ENCODE data around the gene CD83.
A peak's percentile ranks its signal among the peaks of the same experiment; 100 is the strongest.
"Not testable (repeated sequence)": the region's sequence is repeated elsewhere in the genome, so short reads cannot be mapped to it uniquely, and the experiment has no call there.

The CD83 gene

DNA sequence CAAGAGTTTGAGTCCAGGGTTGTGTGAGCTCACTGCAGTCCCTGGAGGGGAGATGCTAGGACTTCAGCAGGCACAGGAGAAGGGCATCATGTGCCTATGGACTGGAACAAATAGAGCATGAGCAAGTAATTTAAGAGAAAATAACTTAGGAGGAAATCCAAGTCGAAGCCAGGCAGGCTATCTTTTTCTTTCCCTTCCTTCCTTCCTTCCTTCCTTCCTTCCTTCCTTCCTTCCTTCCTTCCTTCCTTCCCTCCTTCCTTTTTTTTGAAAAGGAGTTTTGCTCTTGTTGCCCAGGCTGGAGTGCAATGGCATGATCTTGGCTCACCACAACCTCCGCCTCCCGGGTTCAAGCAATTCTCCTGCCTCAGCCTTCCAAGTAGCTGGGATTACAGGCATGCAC lies 33.7 kb downstream of the CD83 start:
- not testable (repeated sequence) for H3K4me3 ChIP-seq (ENCODE audit: low read length); DNase-seq (ENCODE audit: low read depth); H3K9ac ChIP-seq (ENCODE audit: low read length); H3K36me3 ChIP-seq (ENCODE audit: control insufficient read depth, insufficient read depth, low read length, severe bottlenecking); H3K9me3 ChIP-seq (ENCODE audit: control insufficient read depth, low read length)
- peaks cover 25% of the 10 kb centered on the region for H3K4me1 ChIP-seq (ENCODE audit: control insufficient read depth, insufficient read depth, low read length)
- H3K27me3 ChIP-seq (replicated peaks; ENCODE audit: control insufficient read depth, insufficient read depth, low read length) = peaks cover 20% of the 10 kb centered on the region

DNA sequence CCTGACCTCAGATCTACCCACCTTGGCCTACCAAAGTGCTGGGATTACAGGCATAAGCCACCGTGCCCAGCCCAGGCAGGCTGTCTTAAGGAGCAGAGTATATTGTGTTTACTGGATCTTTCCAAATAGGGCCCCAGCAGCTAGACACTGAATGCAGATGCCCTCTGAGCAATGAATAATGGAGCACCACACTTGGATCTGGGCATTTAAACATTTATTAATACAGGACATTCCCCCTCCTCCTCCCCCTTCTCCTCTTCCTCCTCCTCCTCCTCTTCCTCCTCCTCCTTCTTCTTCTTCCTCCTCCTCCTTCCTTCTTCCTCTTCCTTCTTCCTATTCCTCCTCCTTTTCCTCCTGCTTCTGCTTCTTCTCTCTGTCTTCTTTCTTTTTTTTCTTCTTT lies 34.2 kb downstream of the CD83 start:
- no peak overlapping the region for H3K9ac ChIP-seq (ENCODE audit: low read length)
- H3K27me3 ChIP-seq (replicated peaks; ENCODE audit: control insufficient read depth, insufficient read depth, low read length) = peaks cover 20% of the 10 kb centered on the region
- H3K36me3 ChIP-seq (ENCODE audit: control insufficient read depth, insufficient read depth, low read length, severe bottlenecking) = no peaks in the 10 kb centered on the region
- peaks cover 21% of the 10 kb centered on the region for H3K4me1 ChIP-seq (ENCODE audit: control insufficient read depth, insufficient read depth, low read length)
- no peak overlapping the region for H3K4me3 ChIP-seq (ENCODE audit: low read length)
- H3K9me3 ChIP-seq (ENCODE audit: control insufficient read depth, low read length) = no peaks in the 10 kb centered on the region
- no peak for DNase-seq (ENCODE audit: low read depth)

DNA sequence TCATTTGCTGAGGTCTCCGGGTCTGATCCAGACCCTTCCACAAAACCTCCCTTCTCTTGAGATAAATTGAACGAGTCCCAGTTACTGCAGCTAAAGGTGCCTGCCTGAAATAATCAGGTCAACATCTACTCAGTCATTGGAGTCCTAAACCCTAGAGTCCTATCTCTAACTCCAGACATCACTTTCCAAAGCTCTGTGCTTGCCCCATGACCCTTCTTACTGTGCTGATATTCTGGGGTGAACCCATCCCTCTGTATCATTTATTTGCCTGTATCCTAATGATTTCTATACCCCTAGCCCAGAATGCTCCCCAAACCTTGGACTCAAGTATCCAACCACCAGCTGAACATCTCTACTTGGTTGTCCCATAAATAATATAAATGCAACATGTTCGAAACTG lies 35.7 kb downstream of the CD83 start:
- no peaks in the 10 kb centered on the region for H3K9me3 ChIP-seq (ENCODE audit: control insufficient read depth, low read length)
- H3K4me3 ChIP-seq (ENCODE audit: low read length) = no peak overlapping the region
- H3K4me1 ChIP-seq (ENCODE audit: control insufficient read depth, insufficient read depth, low read length) = peaks cover 7% of the 10 kb centered on the region
- H3K36me3 ChIP-seq (ENCODE audit: control insufficient read depth, insufficient read depth, low read length, severe bottlenecking) = no peaks in the 10 kb centered on the region
- no peak overlapping the region for H3K9ac ChIP-seq (ENCODE audit: low read length)
- H3K27me3 ChIP-seq (replicated peaks; ENCODE audit: control insufficient read depth, insufficient read depth, low read length) = peaks cover 20% of the 10 kb centered on the region
- DNase-seq (ENCODE audit: low read depth) = no peak

DNA sequence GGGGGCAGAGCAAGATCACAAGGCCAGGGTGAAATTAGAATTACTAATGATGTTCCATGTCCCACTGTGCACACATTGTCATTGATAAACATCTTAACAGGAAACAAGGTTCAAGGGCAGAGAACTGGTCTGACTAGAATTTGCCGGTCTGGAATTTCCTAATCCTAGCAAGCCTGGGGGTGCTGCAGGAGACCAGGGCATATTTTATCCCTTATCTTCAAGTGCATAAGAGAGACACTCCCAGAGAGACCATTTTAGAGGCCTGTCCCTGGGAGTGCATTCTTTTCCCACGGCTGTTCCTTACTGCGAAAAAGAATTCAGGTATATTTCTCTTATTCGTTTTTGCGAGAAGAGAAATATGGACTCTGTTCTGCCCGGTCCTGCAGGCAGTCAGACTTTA lies 41.5 kb downstream of the CD83 start:
- H3K4me3 ChIP-seq (ENCODE audit: low read length) = no peak overlapping the region
- no peaks in the 10 kb centered on the region for H3K9me3 ChIP-seq (ENCODE audit: control insufficient read depth, low read length)
- no peak for DNase-seq (ENCODE audit: low read depth)
- H3K36me3 ChIP-seq (ENCODE audit: control insufficient read depth, insufficient read depth, low read length, severe bottlenecking) = no peaks in the 10 kb centered on the region
- H3K27me3 ChIP-seq (replicated peaks; ENCODE audit: control insufficient read depth, insufficient read depth, low read length) = peaks cover 21% of the 10 kb centered on the region
- no peaks in the 10 kb centered on the region for H3K4me1 ChIP-seq (ENCODE audit: control insufficient read depth, insufficient read depth, low read length)
- no peak overlapping the region for H3K9ac ChIP-seq (ENCODE audit: low read length)

GRCh38 chr6:14162826-14163225 lies 45.3 kb downstream of the CD83 start:
- H3K9ac ChIP-seq (ENCODE audit: low read length) = no peak overlapping the region
- H3K4me3 ChIP-seq (ENCODE audit: low read length) = no peak overlapping the region
- H3K9me3 ChIP-seq (ENCODE audit: control insufficient read depth, low read length) = no peaks in the 10 kb centered on the region
- DNase-seq (ENCODE audit: low read depth) = no peak
- H3K27me3 ChIP-seq (replicated peaks; ENCODE audit: control insufficient read depth, insufficient read depth, low read length) = peaks cover 30% of the 10 kb centered on the region
- H3K4me1 ChIP-seq (ENCODE audit: control insufficient read depth, insufficient read depth, low read length) = peaks cover 15% of the 10 kb centered on the region
- no peaks in the 10 kb centered on the region for H3K36me3 ChIP-seq (ENCODE audit: control insufficient read depth, insufficient read depth, low read length, severe bottlenecking)

GRCh38 chr6:14165091-14165490 lies 47.5 kb downstream of the CD83 start:
- peaks cover 33% of the 10 kb centered on the region for H3K27me3 ChIP-seq (replicated peaks; ENCODE audit: control insufficient read depth, insufficient read depth, low read length)
- no peak overlapping the region for H3K4me3 ChIP-seq (ENCODE audit: low read length)
- H3K9ac ChIP-seq (ENCODE audit: low read length) = no peak overlapping the region
- peaks cover 19% of the 10 kb centered on the region for H3K9me3 ChIP-seq (ENCODE audit: control insufficient read depth, low read length)
- DNase-seq (ENCODE audit: low read depth) = peak; percentile 65
- peaks cover 15% of the 10 kb centered on the region for H3K4me1 ChIP-seq (ENCODE audit: control insufficient read depth, insufficient read depth, low read length)
- H3K36me3 ChIP-seq (ENCODE audit: control insufficient read depth, insufficient read depth, low read length, severe bottlenecking) = no peaks in the 10 kb centered on the region

- Histone ChIP-seq H3K27me3 (replicated peaks; ENCODE audit: control insufficient read depth, insufficient read depth, low read length) (peaks cover 33% of the 10 kb centered on the region), H3K4me3 (ENCODE audit: low read length) (no peak overlapping the region), H3K9me3 (ENCODE audit: control insufficient read depth, low read length) (peaks cover 30% of the 10 kb centered on the region), H3K4me1 (ENCODE audit: control insufficient read depth, insufficient read depth, low read length) (peaks cover 15% of the 10 kb centered on the region), H3K9ac (ENCODE audit: low read length) (no peak overlapping the region), H3K36me3 (ENCODE audit: control insufficient read depth, insufficient read depth, low read length, severe bottlenecking) (no peaks in the 10 kb centered on the region)
- no peak for DNase-seq (ENCODE audit: low read depth)
These were observed 49.3 kb downstream of the CD83 start for GRCh38 chr6:14166839-14167238.

DNA sequence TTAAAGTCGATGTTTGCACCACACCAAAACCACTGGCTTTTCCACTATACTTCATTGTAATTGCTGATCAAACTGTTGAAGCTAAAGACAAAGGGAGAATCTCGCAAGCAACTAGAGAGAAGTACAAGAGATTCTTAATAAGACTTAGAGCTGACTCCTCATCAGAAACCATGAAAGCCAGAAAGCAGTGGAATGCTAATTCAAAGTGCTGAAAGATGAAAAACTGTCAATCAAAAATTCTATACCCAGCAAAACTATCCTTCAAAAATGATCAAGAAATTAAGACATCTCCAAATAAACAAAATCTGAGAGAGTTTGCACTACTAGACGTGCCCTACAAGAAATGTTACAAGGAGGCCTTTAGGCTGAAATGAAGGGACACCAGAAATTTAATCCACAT lies 52.6 kb downstream of the CD83 start:
- peaks cover 16% of the 10 kb centered on the region for H3K27me3 ChIP-seq (replicated peaks; ENCODE audit: control insufficient read depth, insufficient read depth, low read length)
- no peak overlapping the region for H3K9ac ChIP-seq (ENCODE audit: low read length)
- H3K9me3 ChIP-seq (ENCODE audit: control insufficient read depth, low read length) = peaks cover 30% of the 10 kb centered on the region
- peaks cover 9% of the 10 kb centered on the region for H3K4me1 ChIP-seq (ENCODE audit: control insufficient read depth, insufficient read depth, low read length)
- H3K4me3 ChIP-seq (ENCODE audit: low read length) = peak overlapping the region; percentile 6
- no peaks in the 10 kb centered on the region for H3K36me3 ChIP-seq (ENCODE audit: control insufficient read depth, insufficient read depth, low read length, severe bottlenecking)
- DNase-seq (ENCODE audit: low read depth) = no peak

- no peak for DNase-seq (ENCODE audit: low read depth)
- H3K36me3 ChIP-seq (ENCODE audit: control insufficient read depth, insufficient read depth, low read length, severe bottlenecking) = no peaks in the 10 kb centered on the region
- peaks cover 22% of the 10 kb centered on the region for H3K27me3 ChIP-seq (replicated peaks; ENCODE audit: control insufficient read depth, insufficient read depth, low read length)
- peaks cover 30% of the 10 kb centered on the region for H3K9me3 ChIP-seq (ENCODE audit: control insufficient read depth, low read length)
- no peak overlapping the region for H3K4me3 ChIP-seq (ENCODE audit: low read length)
- H3K4me1 ChIP-seq (ENCODE audit: control insufficient read depth, insufficient read depth, low read length) = no peaks in the 10 kb centered on the region
- H3K9ac ChIP-seq (ENCODE audit: low read length) = no peak overlapping the region
These were observed 55.0 kb downstream of the CD83 start for GRCh38 chr6:14172562-14172961.

DNA sequence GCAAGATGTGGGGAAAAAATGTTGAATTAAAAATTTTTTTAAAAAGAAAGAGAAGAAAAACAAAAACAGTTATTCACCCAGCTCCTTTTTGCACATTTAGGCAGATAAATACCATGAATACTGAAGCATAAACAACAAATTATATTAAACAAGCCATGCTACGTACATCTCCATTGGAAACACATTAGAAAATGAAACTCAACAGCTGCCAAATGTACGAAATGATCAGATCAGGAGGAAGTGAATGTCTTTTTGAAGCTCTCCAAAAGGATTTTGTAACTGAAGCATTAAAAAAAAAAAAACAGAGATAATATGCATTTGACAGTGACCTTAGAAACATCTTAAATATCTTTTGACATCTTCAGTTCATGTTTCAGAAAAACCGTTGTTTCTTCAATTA lies 56.7 kb downstream of the CD83 start:
- DNase-seq (ENCODE audit: low read depth) = no peak
- no peaks in the 10 kb centered on the region for H3K4me1 ChIP-seq (ENCODE audit: control insufficient read depth, insufficient read depth, low read length)
- peaks cover 17% of the 10 kb centered on the region for H3K27me3 ChIP-seq (replicated peaks; ENCODE audit: control insufficient read depth, insufficient read depth, low read length)
- peaks cover 20% of the 10 kb centered on the region for H3K9me3 ChIP-seq (ENCODE audit: control insufficient read depth, low read length)
- H3K4me3 ChIP-seq (ENCODE audit: low read length) = peak overlapping the region; percentile 56
- H3K36me3 ChIP-seq (ENCODE audit: control insufficient read depth, insufficient read depth, low read length, severe bottlenecking) = no peaks in the 10 kb centered on the region
- no peak overlapping the region for H3K9ac ChIP-seq (ENCODE audit: low read length)

- H3K27me3 ChIP-seq (replicated peaks; ENCODE audit: control insufficient read depth, insufficient read depth, low read length) = peaks cover 20% of the 10 kb centered on the region
- DNase-seq (ENCODE audit: low read depth) = no peak
- no peaks in the 10 kb centered on the region for H3K36me3 ChIP-seq (ENCODE audit: control insufficient read depth, insufficient read depth, low read length, severe bottlenecking)
- no peaks in the 10 kb centered on the region for H3K4me1 ChIP-seq (ENCODE audit: control insufficient read depth, insufficient read depth, low read length)
- peaks cover 12% of the 10 kb centered on the region for H3K9me3 ChIP-seq (ENCODE audit: control insufficient read depth, low read length)
- no peak overlapping the region for H3K9ac ChIP-seq (ENCODE audit: low read length)
- H3K4me3 ChIP-seq (ENCODE audit: low read length) = no peak overlapping the region
These were observed 57.4 kb downstream of the CD83 start for GRCh38 chr6:14174996-14175395.

DNA sequence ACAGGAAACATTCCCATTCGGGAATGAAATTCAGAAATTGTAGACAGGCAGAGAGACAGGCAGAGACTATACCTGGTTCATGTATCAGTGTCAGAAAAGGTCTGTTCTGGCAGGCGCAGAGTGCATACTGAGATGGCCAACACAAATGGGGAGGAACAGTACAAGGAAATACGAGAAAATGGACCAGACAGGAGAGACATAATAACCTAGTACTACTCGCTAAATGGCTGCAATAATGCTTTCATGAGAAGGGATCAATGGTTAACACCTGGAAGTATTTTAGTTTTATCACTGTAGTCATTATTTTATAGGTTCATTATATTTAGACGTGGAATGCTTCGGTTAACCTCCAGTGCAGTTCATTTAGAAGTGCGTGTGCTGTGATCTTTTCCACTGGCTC lies 58.9 kb downstream of the CD83 start:
- no peak overlapping the region for H3K4me3 ChIP-seq (ENCODE audit: low read length)
- no peaks in the 10 kb centered on the region for H3K4me1 ChIP-seq (ENCODE audit: control insufficient read depth, insufficient read depth, low read length)
- H3K9ac ChIP-seq (ENCODE audit: low read length) = no peak overlapping the region
- H3K9me3 ChIP-seq (ENCODE audit: control insufficient read depth, low read length) = no peaks in the 10 kb centered on the region
- H3K36me3 ChIP-seq (ENCODE audit: control insufficient read depth, insufficient read depth, low read length, severe bottlenecking) = no peaks in the 10 kb centered on the region
- H3K27me3 ChIP-seq (replicated peaks; ENCODE audit: control insufficient read depth, insufficient read depth, low read length) = peaks cover 20% of the 10 kb centered on the region
- no peak for DNase-seq (ENCODE audit: low read depth)

All from adipocyte (in vitro differentiated cells).